OCI-LY3 (cell line): ENCODE results near the gene ARF1.

Source experiments
- H2AFZ ChIP-seq: fragments of 200-600, 300-600 bp; shearing (Covaris generic); 2 replicates; pipeline ENCODE4 v1.6.0; 2014; ENCODE audit warnings: antibody characterized with exemption, low read depth, low read length
- H3K27ac ChIP-seq: fragments of 200-600, 300-600 bp; sonication (generic); 2 replicates; pipeline ENCODE4 v1.5.1; 2014; ENCODE audit warnings: mild to moderate bottlenecking, low read length, moderate library complexity, mixed read lengths
- H3K27me3 ChIP-seq: fragments of 200-600, 300-600 bp; sonication (generic); 2 replicates; pipeline ENCODE4 v1.6.1; 2014; ENCODE audit warnings: low read depth, low read length, mixed read lengths
- H3K36me3 ChIP-seq: fragments of 200-600, 300-600 bp; sonication (generic); replicated peaks from 2 replicates; pipeline ENCODE3; 2014; ENCODE audit warnings: low read depth, low read length, mixed read lengths
- H3K4me1 ChIP-seq: fragments of 300-600, 200-600 bp; sonication (generic); 2 replicates; pipeline ENCODE4 v1.6.1; 2014; ENCODE audit warnings: low read length, mixed read lengths
- H3K4me2 ChIP-seq: fragments of 200-600, 300-600 bp; sonication (generic); 2 replicates; pipeline ENCODE4 v1.6.1; 2014; ENCODE audit warnings: low read length, mixed read lengths
- H3K4me3 ChIP-seq: fragments of 300-600, 200-600 bp; sonication (generic); 2 replicates; pipeline ENCODE4 v1.5.1; 2014; ENCODE audit warnings: antibody characterized with exemption, mild to moderate bottlenecking, low read length, moderate library complexity
- H3K79me2 ChIP-seq: fragments of 300-600, 200-600 bp; shearing (Covaris generic); 2 replicates; pipeline ENCODE4 v1.6.1; 2014; ENCODE audit warnings: mild to moderate bottlenecking, low read length, mixed read lengths
- H3K9ac ChIP-seq: fragments of 300-600, 200-600 bp; shearing (Covaris generic); 2 replicates; pipeline ENCODE4 v1.6.0; 2014; ENCODE audit warnings: mild to moderate bottlenecking, low read length, moderate library complexity
- H3K9me3 ChIP-seq: fragments of 200-600, 300-600 bp; shearing (Covaris generic); 2 replicates; pipeline ENCODE4 v1.6.1; 2014; ENCODE audit warnings: low read length, mixed read lengths; ENCODE audit not compliant: insufficient read depth
- H4K20me1 ChIP-seq: fragments of 200-600, 300-600 bp; sonication (generic); 2 replicates; pipeline ENCODE4 v1.6.1; 2016; ENCODE audit warnings: low read length, mixed read lengths; ENCODE audit not compliant: insufficient read depth
- EZH2phosphoT487 ChIP-seq: fragments of 200-600 bp; shearing (Covaris generic); IDR thresholded peaks from 2 replicates; pipeline ENCODE4 v1.6.1; 2018; ENCODE audit warnings: antibody characterized with exemption, mixed run types, low read depth
- TF ChIP-seq, protein P1 (sequence below): fragments of 200-600, 300-600 bp; sonication (generic); IDR thresholded peaks from 2 replicates; pipeline ENCODE4 v1.5.1; 2014; ENCODE audit warnings: antibody characterized with exemption, low read length, low read depth

Gene ARF1

DNA sequence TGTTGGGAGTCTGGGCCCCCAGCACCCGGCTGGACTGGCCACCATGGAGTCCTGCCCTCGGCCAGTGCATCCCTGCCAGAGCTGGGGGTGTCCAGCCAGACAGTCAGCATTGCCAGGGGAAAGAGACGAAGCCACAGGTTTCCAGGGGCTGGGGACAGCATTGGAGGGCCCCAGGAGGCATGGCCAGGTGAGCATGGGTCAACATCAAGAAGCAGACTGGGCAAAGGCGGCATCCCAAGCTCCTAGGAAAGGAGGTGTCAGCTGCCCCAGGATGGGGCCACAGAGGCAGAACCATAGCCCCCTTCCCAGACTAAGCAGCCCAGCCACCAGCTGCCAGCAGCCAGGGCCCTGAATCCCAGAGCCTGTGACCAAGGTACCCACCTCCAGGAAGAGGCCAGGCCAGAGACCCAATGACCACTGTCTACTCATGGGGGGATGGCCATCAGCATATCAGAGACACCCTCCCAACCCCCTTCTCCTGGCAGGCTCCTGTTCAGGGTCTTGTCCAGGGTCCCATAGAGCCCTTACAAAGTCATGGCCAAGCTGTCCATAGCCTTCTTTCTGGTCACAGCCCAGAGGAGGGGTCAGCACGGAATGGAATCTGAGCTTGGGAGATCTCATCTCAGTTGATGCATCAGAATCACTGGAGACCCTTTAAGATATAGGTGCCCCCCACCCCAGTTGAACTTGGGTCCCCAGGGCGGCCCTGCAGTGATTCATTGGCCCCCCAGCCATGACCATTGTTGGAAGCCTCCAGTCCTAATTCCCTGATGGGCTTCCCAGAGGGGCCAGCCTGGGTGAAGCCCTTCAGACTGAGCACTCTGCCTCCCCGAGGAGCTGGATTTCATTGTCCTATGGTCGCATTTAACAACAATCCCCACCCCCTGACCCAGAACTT, 43.3 kb upstream of the ARF1 start:
- H3K27ac ChIP-seq: no peak overlapping the region
- no peaks in the 10 kb centered on the region for H3K79me2 ChIP-seq
- peaks cover 28% of the 10 kb centered on the region for H3K27me3 ChIP-seq
- H3K36me3 ChIP-seq: no peaks in the 10 kb centered on the region
- no peak overlapping the region for H3K4me3 ChIP-seq
- no peak overlapping the region for H3K9ac ChIP-seq
- H3K4me2 ChIP-seq: no peak overlapping the region
- no peak for TF ChIP-seq EZH2phosphoT487
- TF ChIP-seq, protein P1, sequence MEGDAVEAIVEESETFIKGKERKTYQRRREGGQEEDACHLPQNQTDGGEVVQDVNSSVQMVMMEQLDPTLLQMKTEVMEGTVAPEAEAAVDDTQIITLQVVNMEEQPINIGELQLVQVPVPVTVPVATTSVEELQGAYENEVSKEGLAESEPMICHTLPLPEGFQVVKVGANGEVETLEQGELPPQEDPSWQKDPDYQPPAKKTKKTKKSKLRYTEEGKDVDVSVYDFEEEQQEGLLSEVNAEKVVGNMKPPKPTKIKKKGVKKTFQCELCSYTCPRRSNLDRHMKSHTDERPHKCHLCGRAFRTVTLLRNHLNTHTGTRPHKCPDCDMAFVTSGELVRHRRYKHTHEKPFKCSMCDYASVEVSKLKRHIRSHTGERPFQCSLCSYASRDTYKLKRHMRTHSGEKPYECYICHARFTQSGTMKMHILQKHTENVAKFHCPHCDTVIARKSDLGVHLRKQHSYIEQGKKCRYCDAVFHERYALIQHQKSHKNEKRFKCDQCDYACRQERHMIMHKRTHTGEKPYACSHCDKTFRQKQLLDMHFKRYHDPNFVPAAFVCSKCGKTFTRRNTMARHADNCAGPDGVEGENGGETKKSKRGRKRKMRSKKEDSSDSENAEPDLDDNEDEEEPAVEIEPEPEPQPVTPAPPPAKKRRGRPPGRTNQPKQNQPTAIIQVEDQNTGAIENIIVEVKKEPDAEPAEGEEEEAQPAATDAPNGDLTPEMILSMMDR: no peak
- no peak overlapping the region for H2AFZ ChIP-seq
- 0 out of 2 replicates have a peak, but pooled peaks cover 4% of the 10 kb centered on the region for H3K4me1 ChIP-seq
- H4K20me1 ChIP-seq: no peaks in the 10 kb centered on the region
- H3K9me3 ChIP-seq: no peaks in the 10 kb centered on the region

DNA sequence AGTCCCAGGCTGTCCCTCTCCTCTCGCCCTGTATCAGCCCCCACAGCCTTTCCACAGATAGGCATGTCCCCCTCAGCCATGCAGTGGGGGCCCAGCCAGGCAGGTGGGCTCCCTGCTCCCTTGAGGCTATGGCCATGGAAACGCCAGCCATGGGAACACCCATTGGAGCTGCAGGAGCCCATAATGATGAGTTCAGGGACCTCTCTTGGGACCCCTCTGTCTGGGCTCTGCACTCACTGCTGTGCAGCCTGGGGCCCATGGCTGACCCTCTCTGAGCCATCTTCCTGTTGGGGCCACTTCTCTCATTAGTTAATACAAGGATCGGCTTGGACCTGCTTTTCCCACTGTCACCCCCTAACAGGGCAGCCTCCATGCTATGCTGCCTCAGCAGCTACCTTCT, 42.5 kb upstream of the ARF1 start:
- Histone ChIP-seq H3K27me3 (peaks cover 34% of the 10 kb centered on the region), H3K4me2 (no peak overlapping the region), H2AFZ (no peak overlapping the region), H3K4me3 (no peak overlapping the region), H3K36me3 (no peaks in the 10 kb centered on the region), H3K27ac (no peak overlapping the region), H4K20me1 (no peaks in the 10 kb centered on the region), H3K4me1 (0 out of 2 replicates have a peak, but pooled peaks cover 3% of the 10 kb centered on the region), H3K79me2 (no peaks in the 10 kb centered on the region), H3K9me3 (no peaks in the 10 kb centered on the region), H3K9ac (no peak overlapping the region)
- no peak for TF ChIP-seq EZH2phosphoT487
- TF ChIP-seq, protein P1: no peak

DNA sequence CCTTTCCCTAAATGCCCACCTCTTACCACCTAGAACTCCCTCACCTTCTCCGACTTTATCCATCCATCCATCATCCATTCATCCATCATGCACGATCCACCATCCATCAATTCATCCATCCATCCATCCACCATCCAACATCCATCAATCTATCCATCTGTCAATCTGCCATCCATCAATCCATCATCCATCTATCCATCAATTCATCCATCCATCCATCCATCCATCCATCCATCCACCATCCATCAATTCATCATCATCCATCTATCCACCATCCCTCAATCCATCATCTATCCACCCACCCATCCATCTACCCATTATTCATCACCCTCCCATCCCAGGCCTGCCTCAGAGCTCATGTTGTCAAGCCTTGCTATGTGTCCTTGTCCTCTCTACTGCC, 41.2 kb upstream of the ARF1 start:
- H3K27me3 ChIP-seq: peaks cover 34% of the 10 kb centered on the region
- H3K9me3 ChIP-seq: no peaks in the 10 kb centered on the region
- H3K4me2 ChIP-seq: no peak overlapping the region
- H3K79me2 ChIP-seq: no peaks in the 10 kb centered on the region
- no peaks in the 10 kb centered on the region for H3K4me1 ChIP-seq
- H2AFZ ChIP-seq: no peak overlapping the region
- H3K9ac ChIP-seq: no peak overlapping the region
- no peaks in the 10 kb centered on the region for H4K20me1 ChIP-seq
- H3K4me3 ChIP-seq: no peak overlapping the region
- TF ChIP-seq, protein P1: no peak
- H3K27ac ChIP-seq: no peak overlapping the region
- H3K36me3 ChIP-seq: no peaks in the 10 kb centered on the region

DNA sequence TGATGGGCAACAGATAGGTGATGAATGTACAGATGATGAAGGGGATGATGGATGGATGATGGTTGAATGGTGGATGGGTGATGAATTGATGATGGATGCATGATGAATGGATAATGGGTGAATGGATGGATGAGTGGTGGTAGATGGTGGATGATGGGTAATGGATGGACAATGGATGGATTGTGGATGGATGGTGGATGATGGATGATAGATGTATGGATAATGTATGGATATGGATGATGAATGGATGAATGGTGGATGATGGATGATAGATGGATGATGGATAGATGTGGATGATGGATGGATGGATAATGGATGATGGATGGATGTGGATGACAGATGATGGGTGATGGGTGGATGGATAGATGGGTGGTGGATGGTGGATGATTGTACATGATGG, 40.0 kb upstream of the ARF1 start:
- TF ChIP-seq, protein P1: no peak
- no peak for TF ChIP-seq EZH2phosphoT487
- Histone ChIP-seq H3K4me3 (no peak overlapping the region), H3K79me2 (no peaks in the 10 kb centered on the region), H3K4me1 (no peaks in the 10 kb centered on the region), H3K27me3 (peaks cover 34% of the 10 kb centered on the region), H3K27ac (no peak overlapping the region), H3K9ac (no peak overlapping the region), H2AFZ (no peak overlapping the region), H4K20me1 (no peaks in the 10 kb centered on the region), H3K36me3 (no peaks in the 10 kb centered on the region), H3K4me2 (no peak overlapping the region), H3K9me3 (no peaks in the 10 kb centered on the region)
